SIG-M5 treated with dmso at 0.1 percent for 504 hours (cell line): ENCODE results near the gene TBX1.
A peak's percentile ranks its signal among the peaks of the same experiment; 100 is the strongest.
"Not testable (repeated sequence)": the region's sequence is repeated elsewhere in the genome, so short reads cannot be mapped to it uniquely, and the experiment has no call there.

Experiments
- DNase-seq: peaks from one replicate; lab custom pipeline; 2025; ENCODE audit not compliant: unreplicated experiment; lab: John Stamatoyannopoulos, UW

Gene TBX1

GRCh38 chr22:19723232-19723982, 37.2 kb upstream of the TBX1 start, which contains the start of gene GP1BB:
Gene GP1BB (plus strand): TSS chr22:19723539. CDS start chr22:19723570, 31 bp downstream.
- no peak for DNase-seq

GRCh38 chr22:19723983-19724827, 36.4 kb upstream of the TBX1 start:
- DNase-seq = peak; percentile 10

- DNase-seq = no peak
These were observed 35.5 kb upstream of the TBX1 start for GRCh38 chr22:19724927-19725661.

- not testable (repeated sequence) for DNase-seq
These were observed 34.4 kb upstream of the TBX1 start for GRCh38 chr22:19726064-19726788.

- no peak for DNase-seq
These were observed 33.0 kb upstream of the TBX1 start for GRCh38 chr22:19727310-19728150.

GRCh38 chr22:19728271-19728670, 32.3 kb upstream of the TBX1 start:
- DNase-seq = no peak

GRCh38 chr22:19728836-19729235, 31.7 kb upstream of the TBX1 start:
- DNase-seq = no peak

- DNase-seq = no peak
These were observed 31.1 kb upstream of the TBX1 start for GRCh38 chr22:19729507-19729906.

- no peak for DNase-seq
These were observed 30.4 kb upstream of the TBX1 start for GRCh38 chr22:19730198-19730597.

- peak; percentile 51 for DNase-seq
These were observed 29.8 kb upstream of the TBX1 start for GRCh38 chr22:19730655-19731360.

- no peak for DNase-seq
These were observed 29.0 kb upstream of the TBX1 start for GRCh38 chr22:19731361-19732135.

- DNase-seq = no peak
These were observed 28.0 kb upstream of the TBX1 start for GRCh38 chr22:19732403-19733113.

GRCh38 chr22:19733755-19734154, 26.8 kb upstream of the TBX1 start:
- no peak for DNase-seq

- no peak for DNase-seq
These were observed 26.4 kb upstream of the TBX1 start for GRCh38 chr22:19734163-19734562.

GRCh38 chr22:19734837-19735382, 25.7 kb upstream of the TBX1 start:
- no peak for DNase-seq

- no peak for DNase-seq
These were observed 24.7 kb upstream of the TBX1 start for GRCh38 chr22:19735665-19736510.
